H1 (cell line): Measurements from ENCODE around the gene PRXL2B.
"Not testable (repeated sequence)": the region's sequence is repeated elsewhere in the genome, so short reads cannot be mapped to it uniquely, and the experiment has no call there.

ENCODE experiments used
- EZH2 ChIP-seq: fragments of 200-600 bp; sonication (generic); IDR thresholded peaks from 2 replicates; pipeline ENCODE4 v1.7.1; 2012; ENCODE audit warnings: low read depth, mild to moderate bottlenecking, moderate library complexity, low read length, inconsistent platforms; ENCODE audit not compliant: severe bottlenecking
- GABPA ChIP-seq: IDR thresholded peaks from 2 replicates; pipeline ENCODE4 v1.6.1; 2011; ENCODE audit warnings: mild to moderate bottlenecking, low read length, moderate library complexity, borderline replicate concordance; ENCODE audit not compliant: insufficient read depth
- POLR2A ChIP-seq, 2 experiments: IDR thresholded peaks; 1 replicate in 1 of 2; 2 replicates in 1 of 2; pipeline ENCODE4 v1.6.1; 2011; ENCODE audit warnings: low read depth in 2 of 2, low read length in 2 of 2, mild to moderate bottlenecking in 2 of 2; ENCODE audit errors: control extremely low read depth in 1 of 2
- POLR2AphosphoS5 ChIP-seq: IDR thresholded peaks from 2 replicates; pipeline ENCODE4 v1.6.1; 2011; ENCODE audit warnings: low read depth, low read length
- RAD21 ChIP-seq, 2 experiments: IDR thresholded peaks in 1 of 2; conservative IDR thresholded peaks in 1 of 2; 2 replicates each; pipeline ENCODE4 v1.6.1; 2011; ENCODE audit warnings: low read depth in 2 of 2, low read length in 2 of 2, improper control_type of control experiment in 1 of 2, inconsistent platforms in 1 of 2, mild to moderate bottlenecking in 1 of 2, moderate library complexity in 1 of 2
- SIN3A ChIP-seq, 2 experiments: IDR thresholded peaks in 1 of 2; conservative IDR thresholded peaks in 1 of 2; 2 replicates each; pipeline ENCODE4 v1.6.1; 2011 to 2012; ENCODE audit warnings: low read length in 2 of 2, improper control_type of control experiment in 1 of 2, low read depth in 1 of 2, mild to moderate bottlenecking in 1 of 2
- TAF7 ChIP-seq: optimal IDR thresholded peaks from 2 replicates; pipeline ENCODE3; 2011; ENCODE audit warnings: low read depth, mild to moderate bottlenecking, inconsistent platforms, low read length, moderate library complexity, borderline replicate concordance
- ZNF274 ChIP-seq: IDR thresholded peaks from 2 replicates; pipeline ENCODE4 v1.7.0; 2012; ENCODE audit warnings: low read length, borderline replicate concordance; ENCODE audit errors: extremely low read depth
- TF ChIP-seq, protein P1 (sequence below): IDR thresholded peaks from 2 replicates; pipeline ENCODE4 v1.6.1; 2012; ENCODE audit warnings: inconsistent platforms
- TF ChIP-seq, protein P2 (sequence below): IDR thresholded peaks from 2 replicates; pipeline ENCODE4 v1.6.1; 2011; ENCODE audit warnings: low read depth, mild to moderate bottlenecking, low read length; ENCODE audit not compliant: insufficient read depth
- TF ChIP-seq, protein P3 (sequence below), 3 experiments: IDR thresholded peaks; 1 replicate in 2 of 3; 2 replicates in 1 of 3; pipeline versions ENCODE4 v1.5.1 to v1.6.1; 2011; ENCODE audit warnings: low read length in 3 of 3, mild to moderate bottlenecking in 3 of 3, inconsistent platforms in 2 of 3, low read depth in 1 of 3, moderate library complexity in 1 of 3; ENCODE audit not compliant: insufficient read depth in 1 of 3; ENCODE audit errors: control extremely low read depth in 1 of 3

DNA sequence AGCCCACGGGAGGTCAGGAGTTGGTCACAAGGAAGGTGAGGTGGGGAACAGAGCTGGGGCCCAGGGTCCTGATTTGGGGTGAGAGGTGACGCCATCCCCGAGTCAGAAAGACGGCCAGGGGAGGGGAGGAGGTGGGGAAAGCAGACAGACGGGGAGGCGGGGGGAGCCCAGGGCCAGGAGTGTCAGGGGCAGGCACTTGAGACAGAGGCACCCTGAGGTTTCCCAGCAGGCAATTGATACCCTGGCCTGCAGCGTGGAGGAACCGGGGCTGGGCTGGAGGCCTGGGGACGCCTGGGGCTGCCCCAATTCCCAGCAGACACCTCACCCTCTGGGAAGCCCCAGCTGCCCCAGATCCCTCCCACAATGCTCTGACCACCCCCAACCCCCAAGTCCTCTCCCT is 33.5 kb upstream of the PRXL2B start:
- TF ChIP-seq POLR2A (IDR thresholded peaks at IDR 0.05; ENCODE audit: control extremely low read depth in 1 of 2, low read depth in 2 of 2, low read length in 2 of 2); TAF7; POLR2AphosphoS5; RAD21 (IDR thresholded peaks at IDR 0.05 in 1 of 2, conservative IDR thresholded peaks at IDR 0.05 in 1 of 2; ENCODE audit: low read depth in 2 of 2, low read length in 2 of 2); GABPA; SIN3A (conservative IDR thresholded peaks at IDR 0.05 in 1 of 2, IDR thresholded peaks at IDR 0.05 in 1 of 2; ENCODE audit: low read depth in 1 of 2, low read length in 2 of 2); EZH2; ZNF274: not testable (repeated sequence)
- TF ChIP-seq, protein P1, sequence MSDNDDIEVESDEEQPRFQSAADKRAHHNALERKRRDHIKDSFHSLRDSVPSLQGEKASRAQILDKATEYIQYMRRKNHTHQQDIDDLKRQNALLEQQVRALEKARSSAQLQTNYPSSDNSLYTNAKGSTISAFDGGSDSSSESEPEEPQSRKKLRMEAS = not testable (repeated sequence)
- TF ChIP-seq, protein P2, sequence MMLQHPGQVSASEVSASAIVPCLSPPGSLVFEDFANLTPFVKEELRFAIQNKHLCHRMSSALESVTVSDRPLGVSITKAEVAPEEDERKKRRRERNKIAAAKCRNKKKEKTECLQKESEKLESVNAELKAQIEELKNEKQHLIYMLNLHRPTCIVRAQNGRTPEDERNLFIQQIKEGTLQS = not testable (repeated sequence)
- TF ChIP-seq, protein P3, sequence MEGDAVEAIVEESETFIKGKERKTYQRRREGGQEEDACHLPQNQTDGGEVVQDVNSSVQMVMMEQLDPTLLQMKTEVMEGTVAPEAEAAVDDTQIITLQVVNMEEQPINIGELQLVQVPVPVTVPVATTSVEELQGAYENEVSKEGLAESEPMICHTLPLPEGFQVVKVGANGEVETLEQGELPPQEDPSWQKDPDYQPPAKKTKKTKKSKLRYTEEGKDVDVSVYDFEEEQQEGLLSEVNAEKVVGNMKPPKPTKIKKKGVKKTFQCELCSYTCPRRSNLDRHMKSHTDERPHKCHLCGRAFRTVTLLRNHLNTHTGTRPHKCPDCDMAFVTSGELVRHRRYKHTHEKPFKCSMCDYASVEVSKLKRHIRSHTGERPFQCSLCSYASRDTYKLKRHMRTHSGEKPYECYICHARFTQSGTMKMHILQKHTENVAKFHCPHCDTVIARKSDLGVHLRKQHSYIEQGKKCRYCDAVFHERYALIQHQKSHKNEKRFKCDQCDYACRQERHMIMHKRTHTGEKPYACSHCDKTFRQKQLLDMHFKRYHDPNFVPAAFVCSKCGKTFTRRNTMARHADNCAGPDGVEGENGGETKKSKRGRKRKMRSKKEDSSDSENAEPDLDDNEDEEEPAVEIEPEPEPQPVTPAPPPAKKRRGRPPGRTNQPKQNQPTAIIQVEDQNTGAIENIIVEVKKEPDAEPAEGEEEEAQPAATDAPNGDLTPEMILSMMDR (IDR thresholded peaks at IDR 0.05; ENCODE audit: control extremely low read depth in 1 of 3, insufficient read depth in 1 of 3, low read depth in 1 of 3, low read length in 3 of 3) = not testable (repeated sequence)
